Heart right ventricle (tissue), 16 donors: ENCODE data around the gene WNT8B. TPM values are rescaled to one million over a fixed set of nuclear protein-coding genes. Genes with fewer than 3 reads are reported as not detected.

Source experiments
- ATAC-seq, 8 donors: fragments of 200-7000 bp; cut with Tn5 transposase; one replicate each; pipeline ENCODE4 v1.9.1; 2020; ENCODE audit warnings: mild to moderate bottlenecking in 8 of 8, moderate library complexity in 8 of 8, moderate number of reproducible peaks in 1 of 8
- DNase-seq, 2 donors: peaks; one replicate each; pipeline ENCODE4 v3.0.0-alpha.2; 2020
- H3K27ac ChIP-seq, 10 donors: fragments of 200-600 bp; sonication (generic) in 2 of 10; one replicate each; pipeline versions ENCODE4 v1.5.0 to v1.8.0; 2020 to 2022; ENCODE audit warnings: mild to moderate bottlenecking in 3 of 10
- H3K27me3 ChIP-seq, 7 donors: fragments of 200-600 bp; one replicate each; pipeline ENCODE4 v1.8.0; 2021 to 2022; ENCODE audit warnings: mild to moderate bottlenecking in 2 of 7
- H3K36me3 ChIP-seq, 9 donors: fragments of 200-600 bp; sonication (generic) in 1 of 9; one replicate each; pipeline versions ENCODE4 v1.5.0 to v1.8.0; 2020 to 2022; ENCODE audit warnings: mild to moderate bottlenecking in 2 of 9
- H3K4me1 ChIP-seq, 9 donors: fragments of 200-600 bp; sonication (generic) in 1 of 9; one replicate each; pipeline versions ENCODE4 v1.5.0 to v1.8.0; 2020 to 2022; ENCODE audit warnings: mild to moderate bottlenecking in 4 of 9
- H3K4me3 ChIP-seq, 10 donors: fragments of 200-600 bp; sonication (generic) in 2 of 10; one replicate each; pipeline versions ENCODE4 v1.5.0 to v1.8.0; 2020 to 2022; ENCODE audit warnings: mild to moderate bottlenecking in 7 of 10, moderate library complexity in 2 of 10
- H3K9me3 ChIP-seq, 11 donors: fragments of 200-600 bp in 10 of 11; sonication (generic) in 2 of 11; one replicate each; pipeline versions ENCODE4 v1.5.0 to v1.8.0; 2013 to 2022; ENCODE audit warnings: mild to moderate bottlenecking in 2 of 11, control low read depth in 1 of 11, moderate library complexity in 1 of 11
- WGBS, 2 donors: extraction: QIAGEN DNeasy Blood & Tissue Kit; methylation state at CpG; one replicate each; pipeline ENCODE4 v1.1.7; 2013; ENCODE audit warnings: inconsistent platforms in 1 of 2; 5-methylcytosine and 5-hydroxymethylcytosine counted together
- intact Hi-C, 10 donors: fragments of 100-400 bp; cut with DNase I; formaldehyde crosslinking; loops; one replicate each; pipeline versions ENCODE4 v1.11.1 to v1.14.2; 2022
- polyA plus RNA-seq, 2 donors: library from polyadenylated mRNA; stranded (reverse); fragments of 200-250 nt; gene quantifications; one replicate each; pipeline ENCODE4 v1.2.3, GENCODE V29; 2013
- total RNA-seq, 10 donors: library from RNA; stranded (reverse); fragmentation: NEBNext Ultra II Directional in 3 of 10; extraction: Animal tissue kit (Norgen Biotek cat#: 25700) in 3 of 10; gene quantifications; one replicate each; pipeline versions ENCODE4 v1.2.1 to v1.2.4, GENCODE V29; 2021 to 2023
- TF ChIP-seq, protein P1 (sequence below), 9 donors: fragments of 200-600 bp; sonication (generic) in 2 of 9; IDR thresholded peaks; one replicate each; pipeline versions ENCODE4 v1.5.0 to v1.8.0; 2021 to 2022; ENCODE audit warnings: antibody characterized with exemption in 9 of 9, mild to moderate bottlenecking in 5 of 9, moderate library complexity in 1 of 9
- donor health status: Arrhythmogenic right ventricular cardiomyopathy.
- donor health status: ischemic (EF 13 %, LVEDD 7.1; RV severe dilation, severe dysfunction).
- donor health status: healthy with polysubstance abuse.
- donor health status: DM: no; HTN: yes; CAD: no.
- donor health status: DM: no; HTN: no; CAD: no.
- donor health status: ischemic (EF 25% LVEDD 6.9; RV normal size, moderate dysfunction).
- donor health status: ischemic (EF 25% LVEDD 5.7; RV mildly dilated, moderate dysfunction).
- donor health status: healthy.
- donor health status: DM: yes; HTN: yes; CAD: no.
- donor health status: Ischemic cardiomyopathy.
- donor health status: ischemic (EF 35%, LVEDD 5.7; RV mildly dilated, moderate dysfunction).
- donor health status: nonischemic (EF 11% LVEDD 7.7; RV severe dilation, severe dysfunction).
- donor health status: DM: yes; HTN: yes; CAD: no.
- donor health status: PGD.
- donor health status: ischemic (EF 29% LVEDD 5.4; RV normal size, mild dysfunction).
- donor health status: nonischemic (EF 23%, LVEDD 6.1; RV moderate dilation, normal function).

Gene WNT8B
- total and polyA plus RNA-seq, 12 donors: not detected

DNA sequence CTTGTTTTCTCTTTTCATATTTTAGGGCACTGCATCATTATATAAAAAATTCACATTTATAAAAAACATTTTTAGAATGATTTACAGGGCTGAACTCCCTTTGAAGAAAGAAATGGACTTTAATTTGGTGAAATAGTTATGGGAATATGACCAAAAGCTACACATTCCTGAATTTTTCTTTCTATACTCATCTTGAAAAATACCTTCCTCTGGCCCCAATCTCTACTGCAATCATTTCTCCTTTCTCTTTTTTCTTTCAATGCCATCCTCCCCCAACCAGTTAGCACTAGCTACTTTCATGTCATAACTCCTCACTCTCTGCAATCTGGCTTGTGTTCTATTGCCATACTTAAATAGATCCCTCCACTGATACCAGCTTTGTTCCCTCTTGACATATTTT lies 6.2 kb downstream of the WNT8B start:
- no peak overlapping the region for H3K27ac ChIP-seq
- no peak overlapping the region for H3K4me3 ChIP-seq
- no peak for ATAC-seq
- intact Hi-C loops: no loop called here
- H3K4me1 ChIP-seq: no peaks in the 10 kb centered on the region
- H3K9me3 ChIP-seq: no peaks in the 10 kb centered on the region
- no peak for DNase-seq
- H3K27me3 ChIP-seq: peaks cover 0 to 43% (median 25%) of the 10 kb centered on the region in 7 donors
- TF ChIP-seq, protein P1, sequence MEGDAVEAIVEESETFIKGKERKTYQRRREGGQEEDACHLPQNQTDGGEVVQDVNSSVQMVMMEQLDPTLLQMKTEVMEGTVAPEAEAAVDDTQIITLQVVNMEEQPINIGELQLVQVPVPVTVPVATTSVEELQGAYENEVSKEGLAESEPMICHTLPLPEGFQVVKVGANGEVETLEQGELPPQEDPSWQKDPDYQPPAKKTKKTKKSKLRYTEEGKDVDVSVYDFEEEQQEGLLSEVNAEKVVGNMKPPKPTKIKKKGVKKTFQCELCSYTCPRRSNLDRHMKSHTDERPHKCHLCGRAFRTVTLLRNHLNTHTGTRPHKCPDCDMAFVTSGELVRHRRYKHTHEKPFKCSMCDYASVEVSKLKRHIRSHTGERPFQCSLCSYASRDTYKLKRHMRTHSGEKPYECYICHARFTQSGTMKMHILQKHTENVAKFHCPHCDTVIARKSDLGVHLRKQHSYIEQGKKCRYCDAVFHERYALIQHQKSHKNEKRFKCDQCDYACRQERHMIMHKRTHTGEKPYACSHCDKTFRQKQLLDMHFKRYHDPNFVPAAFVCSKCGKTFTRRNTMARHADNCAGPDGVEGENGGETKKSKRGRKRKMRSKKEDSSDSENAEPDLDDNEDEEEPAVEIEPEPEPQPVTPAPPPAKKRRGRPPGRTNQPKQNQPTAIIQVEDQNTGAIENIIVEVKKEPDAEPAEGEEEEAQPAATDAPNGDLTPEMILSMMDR (IDR thresholded peaks at IDR 0.05): no peak
- H3K36me3 ChIP-seq: no peaks in the 10 kb centered on the region

DNA sequence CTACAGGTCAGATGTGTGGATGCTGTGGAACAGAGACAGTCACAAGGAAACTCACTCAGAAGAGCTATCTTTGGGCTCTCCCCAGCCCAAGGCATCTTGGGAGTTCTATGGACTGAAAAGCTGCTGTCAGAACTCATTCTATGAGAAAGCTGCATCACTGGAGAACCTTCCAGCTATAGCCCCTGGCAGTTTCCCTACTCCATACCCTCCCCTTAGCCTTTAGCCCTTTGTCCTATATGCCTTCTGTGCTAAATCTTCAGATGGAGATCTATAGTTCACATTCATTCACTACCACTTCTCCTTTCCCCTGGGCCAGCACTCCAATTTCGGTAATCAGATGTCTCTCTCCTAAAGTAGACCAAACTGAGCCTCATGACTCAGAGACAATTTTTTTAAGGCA lies 6.9 kb downstream of the WNT8B start:
- no peak overlapping the region for H3K27ac ChIP-seq
- H3K4me3 ChIP-seq: no peak overlapping the region
- intact Hi-C loops: no loop called here
- H3K27me3 ChIP-seq: peaks cover 0 to 43% (median 20%) of the 10 kb centered on the region in 7 donors
- no peaks in the 10 kb centered on the region for H3K36me3 ChIP-seq
- no peaks in the 10 kb centered on the region for H3K4me1 ChIP-seq
- WGBS, 2 donors: 73 to 83% methylated on average over 1 of the region's 1 CpG
- DNase-seq: no peak
- no peak for ATAC-seq
- no peaks in the 10 kb centered on the region for H3K9me3 ChIP-seq
- TF ChIP-seq, protein P1 (IDR thresholded peaks at IDR 0.05): no peak

DNA sequence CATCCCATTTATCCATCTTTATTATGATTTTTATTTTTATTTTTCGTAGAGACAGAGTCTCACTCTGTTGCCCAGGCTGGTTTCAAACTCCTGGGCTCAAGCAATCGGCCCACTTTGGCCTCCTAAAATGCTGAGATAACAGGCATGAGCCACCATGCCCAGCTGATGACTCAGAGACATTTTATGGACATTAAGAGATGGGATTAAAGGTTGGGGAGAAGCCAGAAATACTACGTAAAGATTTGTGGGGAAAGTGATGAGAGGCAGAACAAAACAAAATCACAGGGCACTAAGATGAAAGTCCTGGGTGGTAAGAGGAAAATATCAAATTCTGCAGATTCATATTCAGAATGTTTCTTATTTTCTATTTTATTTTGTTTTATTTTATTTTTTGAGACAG lies 7.6 kb downstream of the WNT8B start:
- Histone ChIP-seq H3K4me3 (no peak overlapping the region), H3K27ac (no peak overlapping the region), H3K4me1 (no peaks in the 10 kb centered on the region), H3K9me3 (no peaks in the 10 kb centered on the region), H3K36me3 (no peaks in the 10 kb centered on the region), H3K27me3 (peaks cover 0 to 43% (median 20%) of the 10 kb centered on the region in 7 donors)
- TF ChIP-seq, protein P1 (IDR thresholded peaks at IDR 0.05): no peak
- DNase-seq: no peak
- intact Hi-C loops: no loop called here
- no peak for ATAC-seq
- WGBS, 2 donors: 82 to 83% methylated on average over 3 of the region's 3 CpGs

DNA sequence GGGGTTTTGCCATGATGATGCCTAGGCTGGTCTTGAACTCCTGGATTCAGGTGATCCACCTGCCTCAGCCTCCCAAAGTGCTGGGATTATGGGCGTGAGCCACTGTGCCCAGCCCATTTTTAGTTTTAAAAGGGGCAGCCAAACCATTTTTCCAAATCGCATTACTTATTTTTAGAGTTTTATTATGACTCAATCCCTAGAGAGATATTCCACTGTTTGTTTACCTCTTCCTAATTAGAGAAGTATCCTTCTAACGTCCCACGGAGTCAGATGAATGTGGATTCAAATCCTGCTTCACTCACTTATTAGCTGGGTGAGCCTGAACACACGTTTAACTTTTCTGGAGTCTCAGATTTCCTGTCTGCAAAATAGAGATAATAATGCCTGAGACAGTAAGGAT lies 15.2 kb downstream of the WNT8B start:
- TF ChIP-seq, protein P1 (IDR thresholded peaks at IDR 0.05): no peak
- peaks cover 0 to 17% (median 13%) of the 10 kb centered on the region in 9 donors for H3K4me1 ChIP-seq
- no peaks in the 10 kb centered on the region for H3K9me3 ChIP-seq
- intact Hi-C loops: no loop called here
- peaks cover 3 to 59% (median 34%) of the 10 kb centered on the region in 7 donors for H3K27me3 ChIP-seq
- DNase-seq (no peak), ATAC-seq (no peak)
- H3K36me3 ChIP-seq: no peaks in the 10 kb centered on the region
- no peak overlapping the region for H3K27ac ChIP-seq
- H3K4me3 ChIP-seq: no peak overlapping the region
- WGBS, 2 donors: 39 to 47% methylated on average over 5 of the region's 5 CpGs
